ENCODE data around the gene MAML2.
A peak's percentile ranks its signal among the peaks of the same experiment; 100 is the strongest.

The MAML2 gene

GRCh38 chr11:96113193-96113681 lies 229.8 kb downstream of the MAML2 start:
- DNase-seq (ENCODE audit: low spot score), result no peak
- no peak for TF ChIP-seq CTCF (IDR thresholded peaks at IDR 0.05; ENCODE audit: extremely low read depth, insufficient read depth, missing control alignments)
- in situ Hi-C loops (cut with MboI; ENCODE audit: low pct_unique_long_range_greater_than_20kb, low sequenced_read_pairs, unreplicated experiment), result no loop called here

- peak; percentile 66 for DNase-seq (ENCODE audit: low spot score)
- in situ Hi-C loops (cut with MboI; ENCODE audit: low pct_unique_long_range_greater_than_20kb, low sequenced_read_pairs, unreplicated experiment), result no loop called here
- TF ChIP-seq CTCF (IDR thresholded peaks at IDR 0.05; ENCODE audit: extremely low read depth, insufficient read depth, missing control alignments), result no peak
Measured at GRCh38 chr11:96112192-96113128, 230.5 kb downstream of the MAML2 start.

- DNase-seq (ENCODE audit: low spot score), result no peak
- TF ChIP-seq CTCF (IDR thresholded peaks at IDR 0.05; ENCODE audit: extremely low read depth, insufficient read depth, missing control alignments), result no peak
- in situ Hi-C loops (cut with MboI; ENCODE audit: low pct_unique_long_range_greater_than_20kb, low sequenced_read_pairs, unreplicated experiment), result no loop called here
Measured at GRCh38 chr11:96111308-96111707, 231.7 kb downstream of the MAML2 start.

GRCh38 chr11:96110302-96110701 lies 232.7 kb downstream of the MAML2 start:
- no peak for DNase-seq (ENCODE audit: low spot score)
- in situ Hi-C loops (cut with MboI; ENCODE audit: low pct_unique_long_range_greater_than_20kb, low sequenced_read_pairs, unreplicated experiment), result no loop called here
- TF ChIP-seq CTCF (IDR thresholded peaks at IDR 0.05; ENCODE audit: extremely low read depth, insufficient read depth, missing control alignments), result no peak

GRCh38 chr11:96109331-96110030 lies 233.5 kb downstream of the MAML2 start:
- in situ Hi-C loops (cut with MboI; ENCODE audit: low pct_unique_long_range_greater_than_20kb, low sequenced_read_pairs, unreplicated experiment), result no loop called here
- DNase-seq (ENCODE audit: low spot score), result no peak
- no peak for TF ChIP-seq CTCF (IDR thresholded peaks at IDR 0.05; ENCODE audit: extremely low read depth, insufficient read depth, missing control alignments)

GRCh38 chr11:96107143-96107824 lies 235.7 kb downstream of the MAML2 start:
- no peak for DNase-seq (ENCODE audit: low spot score)

More at GRCh38 chr11:96107143-96107824, 235.7 kb downstream of the MAML2 start:
- in situ Hi-C loops (cut with MboI; ENCODE audit: low pct_unique_long_range_greater_than_20kb, low sequenced_read_pairs, unreplicated experiment), result no loop called here
- TF ChIP-seq CTCF (IDR thresholded peaks at IDR 0.05; ENCODE audit: extremely low read depth, insufficient read depth, missing control alignments), result no peak

Data from GM13977 (cell line).